Liver (tissue), 9 donors: ENCODE results near the gene LIPE. TPM values are rescaled to one million over a fixed set of nuclear protein-coding genes. Genes with fewer than 3 reads are reported as not detected.

Source experiments
- DNase-seq: peaks from one replicate; pipeline ENCODE4 v3.0.0-alpha.2; 2017; ENCODE audit warnings: low spot score
- H3K27ac ChIP-seq, 2 donors: one replicate each; pipeline ENCODE4 v1.7.0; 2013; ENCODE audit warnings: inconsistent platforms in 2 of 2, low read length in 2 of 2, control low read depth in 1 of 2, low read depth in 1 of 2, mild to moderate bottlenecking in 1 of 2
- H3K27me3 ChIP-seq, 4 donors: one replicate each; pipeline versions ENCODE4 v1.6.1 to v1.7.0; 2013; ENCODE audit warnings: low read length in 3 of 4, inconsistent platforms in 1 of 4, mild to moderate bottlenecking in 1 of 4, moderate library complexity in 1 of 4; ENCODE audit not compliant: control insufficient read depth in 4 of 4, insufficient read depth in 4 of 4
- H3K36me3 ChIP-seq, 4 donors: one replicate each; pipeline versions ENCODE4 v1.6.1 to v1.7.0; 2013; ENCODE audit warnings: low read length in 3 of 4, mild to moderate bottlenecking in 3 of 4, low read depth in 1 of 4, moderate library complexity in 1 of 4; ENCODE audit not compliant: control insufficient read depth in 4 of 4, insufficient read depth in 3 of 4
- H3K4me1 ChIP-seq, 4 donors: one replicate each; pipeline versions ENCODE4 v1.6.1 to v1.7.0; 2013; ENCODE audit warnings: low read length in 3 of 4, mild to moderate bottlenecking in 3 of 4, moderate library complexity in 1 of 4; ENCODE audit not compliant: control insufficient read depth in 4 of 4, insufficient read depth in 4 of 4
- H3K4me3 ChIP-seq, 3 donors: one replicate each; pipeline versions ENCODE4 v1.6.1 to v1.7.0; 2013; ENCODE audit warnings: low read length in 3 of 3, control low read depth in 1 of 3, low read depth in 1 of 3, mild to moderate bottlenecking in 1 of 3
- H3K9ac ChIP-seq, 2 donors: one replicate each; pipeline ENCODE4 v1.7.0; 2013; ENCODE audit warnings: low read length in 2 of 2, mild to moderate bottlenecking in 2 of 2, moderate library complexity in 2 of 2, control low read depth in 1 of 2, low read depth in 1 of 2
- H3K9me3 ChIP-seq, 4 donors: one replicate each; pipeline versions ENCODE4 v1.6.1 to v1.7.0; 2013; ENCODE audit warnings: low read length in 3 of 4; ENCODE audit not compliant: control insufficient read depth in 4 of 4
- ATF3 ChIP-seq: IDR thresholded peaks from 2 replicates; pipeline ENCODE4 v1.6.1; 2016; ENCODE audit warnings: antibody characterized with exemption
- CTCF ChIP-seq: fragments of 150-350 bp; IDR thresholded peaks from 2 replicates; pipeline ENCODE4 v1.5.1; 2017; ENCODE audit warnings: improper control_type of control experiment, low read depth, low read length; ENCODE audit not compliant: missing input control
- FOXA2 ChIP-seq: IDR thresholded peaks from 2 replicates; pipeline ENCODE4 v1.6.1; 2016; ENCODE audit warnings: antibody characterized with exemption
- GABPA ChIP-seq, 2 donors: IDR thresholded peaks in 1 of 2; conservative IDR thresholded peaks in 1 of 2; 2 replicates each; pipeline ENCODE4 v1.6.1; 2016; ENCODE audit warnings: antibody characterized with exemption in 2 of 2, mild to moderate bottlenecking in 1 of 2, moderate library complexity in 1 of 2
- HNF4A ChIP-seq, 2 donors: conservative IDR thresholded peaks; 2 replicates each; pipeline ENCODE4 v1.6.1; 2016; ENCODE audit warnings: antibody characterized with exemption in 2 of 2, mild to moderate bottlenecking in 2 of 2
- MAX ChIP-seq: IDR thresholded peaks from 2 replicates; pipeline ENCODE4 v1.6.1; 2016; ENCODE audit warnings: antibody characterized with exemption
- NR2F2 ChIP-seq: IDR thresholded peaks from 2 replicates; pipeline ENCODE4 v1.6.1; 2016; ENCODE audit warnings: antibody characterized with exemption
- RAD21 ChIP-seq, 2 donors: IDR thresholded peaks; 2 replicates each; pipeline ENCODE4 v1.6.1; 2016; ENCODE audit warnings: antibody characterized with exemption in 2 of 2, mild to moderate bottlenecking in 2 of 2
- REST ChIP-seq: IDR thresholded peaks from 2 replicates; pipeline ENCODE4 v1.6.1; 2016; ENCODE audit warnings: antibody characterized with exemption, mild to moderate bottlenecking
- RXRA ChIP-seq, 2 donors: IDR thresholded peaks; 2 replicates each; pipeline ENCODE4 v1.6.1; 2017 to 2018; ENCODE audit warnings: antibody characterized with exemption in 2 of 2, mild to moderate bottlenecking in 1 of 2
- WGBS: extraction: QIAGEN DNeasy Blood & Tissue Kit; methylation state at CpG from one replicate; pipeline ENCODE4 v1.1.7; 2013; 5-methylcytosine and 5-hydroxymethylcytosine counted together
- polyA plus RNA-seq, 2 donors: library from polyadenylated mRNA; stranded (reverse) in 1 of 2; unstranded in 1 of 2; fragments of 200-250 nt in 1 of 2; fragments of >200 nt in 1 of 2; fragmentation: Nextera tagmentation in 1 of 2; extraction: Ambion mirVana in 1 of 2; gene quantifications; one replicate each; pipeline versions ENCODE4 v1.2.1 to v1.2.3, GENCODE V29; 2013 to 2015
- total RNA-seq, 2 donors: library from RNA; depleted of rRNA; stranded (reverse); fragments of >200 nt; gene quantifications; one replicate each; pipeline ENCODE4 v1.2.3, GENCODE V29; 2014
- donor health status: healthy.
- donor health status: healthy.
- donor health status: healthy.
- donor health status: healthy.
- donor health status: healthy.

Gene LIPE
- total and polyA plus RNA-seq, 4 donors, result 0.88 to 4.7 (median 1.5) TPM

GRCh38 chr19:42401365-42402303, 25.6 kb downstream of the LIPE start:
- no peaks in the 10 kb centered on the region for H3K36me3 ChIP-seq
- no peak overlapping the region for H3K9ac ChIP-seq
- H3K4me1 ChIP-seq, result peaks cover 0 to 18% (median 6%) of the 10 kb centered on the region in 4 donors
- H3K27ac ChIP-seq, result peak overlapping the region in 1 of 2 donors; percentile 5
- H3K9me3 ChIP-seq, result no peaks in the 10 kb centered on the region
- DNase-seq, result peak; percentile 88
- no peaks in the 10 kb centered on the region for H3K27me3 ChIP-seq
- TF ChIP-seq GABPA (IDR thresholded peaks at IDR 0.05 in 1 of 2, conservative IDR thresholded peaks at IDR 0.05 in 1 of 2), result no peak
- no peak for TF ChIP-seq REST
- TF ChIP-seq HNF4A (conservative IDR thresholded peaks at IDR 0.05), result no peak
- peak; percentile 76 for TF ChIP-seq CTCF
- no peak for TF ChIP-seq NR2F2
- no peak for TF ChIP-seq ATF3
- no peak for TF ChIP-seq MAX
- TF ChIP-seq FOXA2, result no peak
- peak in 1 of 2 donors; percentile 71 for TF ChIP-seq RAD21 (IDR thresholded peaks at IDR 0.05)
- 3% methylated on average over 80 of the region's 80 CpGs for WGBS
- peak overlapping the region in 1 of 3 donors; percentile 58 for H3K4me3 ChIP-seq

- H3K27me3 ChIP-seq, result no peaks in the 10 kb centered on the region
- WGBS, result 98% methylated on average over 1 of the region's 1 CpG
- no peak overlapping the region for H3K9ac ChIP-seq
- H3K36me3 ChIP-seq, result no peaks in the 10 kb centered on the region
- H3K27ac ChIP-seq, result no peak overlapping the region
- DNase-seq, result no peak
- no peak overlapping the region for H3K4me3 ChIP-seq
- no peaks in the 10 kb centered on the region for H3K9me3 ChIP-seq
- TF ChIP-seq GABPA (IDR thresholded peaks at IDR 0.05 in 1 of 2, conservative IDR thresholded peaks at IDR 0.05 in 1 of 2), result no peak
- no peak for TF ChIP-seq RXRA (IDR thresholded peaks at IDR 0.05)
- no peak for TF ChIP-seq FOXA2
- no peak for TF ChIP-seq HNF4A (conservative IDR thresholded peaks at IDR 0.05)
- no peak for TF ChIP-seq MAX
- H3K4me1 ChIP-seq, result peaks cover 0 to 18% (median 6%) of the 10 kb centered on the region in 4 donors
Measured at GRCh38 chr19:42400404-42400803, 26.8 kb downstream of the LIPE start.
